ENCODE data around the gene XNDC1N.

XNDC1N gene

DNA sequence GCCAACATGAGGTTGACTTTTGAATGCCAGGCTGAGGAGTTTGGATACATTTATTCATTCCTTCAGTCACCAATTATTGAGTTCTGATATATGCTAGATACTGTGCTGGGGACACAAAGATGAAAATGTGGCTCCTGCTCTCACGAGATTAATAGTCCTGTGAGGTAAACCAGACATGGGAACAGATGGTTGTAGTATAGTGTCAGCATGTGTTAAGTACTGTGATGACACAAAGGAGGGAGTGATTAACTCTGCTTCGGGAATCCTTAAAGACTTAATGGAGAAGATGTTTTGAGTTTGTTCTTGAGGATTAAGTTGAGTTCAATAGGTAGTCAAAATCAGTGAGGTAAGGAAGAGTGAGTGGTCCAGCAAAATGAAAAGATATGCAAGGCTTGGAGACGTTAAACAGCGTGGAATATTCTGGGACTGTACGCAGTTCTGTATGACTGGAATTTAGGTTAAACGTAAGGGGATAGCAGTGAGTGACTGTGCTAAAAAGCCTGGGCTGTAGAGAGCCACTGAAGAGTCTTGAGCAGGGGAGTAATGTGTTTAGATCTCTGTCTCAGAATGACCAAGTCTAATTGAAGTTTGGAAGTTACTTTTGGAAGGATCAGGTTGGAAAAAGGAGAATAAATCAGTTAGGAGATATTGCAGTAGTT lies 12.3 kb upstream of the XNDC1N start:
- H3K4me3 ChIP-seq (ENCODE audit: low read depth, low read length) = no peak overlapping the region
- TF ChIP-seq, protein P1, sequence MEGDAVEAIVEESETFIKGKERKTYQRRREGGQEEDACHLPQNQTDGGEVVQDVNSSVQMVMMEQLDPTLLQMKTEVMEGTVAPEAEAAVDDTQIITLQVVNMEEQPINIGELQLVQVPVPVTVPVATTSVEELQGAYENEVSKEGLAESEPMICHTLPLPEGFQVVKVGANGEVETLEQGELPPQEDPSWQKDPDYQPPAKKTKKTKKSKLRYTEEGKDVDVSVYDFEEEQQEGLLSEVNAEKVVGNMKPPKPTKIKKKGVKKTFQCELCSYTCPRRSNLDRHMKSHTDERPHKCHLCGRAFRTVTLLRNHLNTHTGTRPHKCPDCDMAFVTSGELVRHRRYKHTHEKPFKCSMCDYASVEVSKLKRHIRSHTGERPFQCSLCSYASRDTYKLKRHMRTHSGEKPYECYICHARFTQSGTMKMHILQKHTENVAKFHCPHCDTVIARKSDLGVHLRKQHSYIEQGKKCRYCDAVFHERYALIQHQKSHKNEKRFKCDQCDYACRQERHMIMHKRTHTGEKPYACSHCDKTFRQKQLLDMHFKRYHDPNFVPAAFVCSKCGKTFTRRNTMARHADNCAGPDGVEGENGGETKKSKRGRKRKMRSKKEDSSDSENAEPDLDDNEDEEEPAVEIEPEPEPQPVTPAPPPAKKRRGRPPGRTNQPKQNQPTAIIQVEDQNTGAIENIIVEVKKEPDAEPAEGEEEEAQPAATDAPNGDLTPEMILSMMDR (IDR thresholded peaks at IDR 0.05; ENCODE audit: low read depth, low read length) = no peak

DNA sequence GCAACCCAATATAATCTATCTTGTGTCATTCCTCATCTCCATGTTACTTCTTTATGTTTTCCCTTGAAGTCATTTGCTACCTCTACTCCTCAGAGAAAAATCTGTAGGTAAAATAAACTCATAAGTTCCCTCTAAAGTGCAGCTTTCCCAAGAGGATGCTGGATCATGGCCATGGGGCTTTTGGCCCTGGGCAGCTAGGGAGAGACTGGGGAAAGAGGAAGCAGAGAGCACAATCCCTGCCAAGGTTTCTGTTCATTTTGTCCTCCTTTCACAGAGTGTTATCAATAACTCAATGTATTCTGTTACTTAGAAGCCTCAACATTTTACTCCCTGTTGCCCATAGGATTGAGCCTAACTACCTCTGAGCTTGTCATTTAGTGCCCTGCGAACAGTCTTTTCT lies 9.4 kb upstream of the XNDC1N start:
- TF ChIP-seq, protein P1 (IDR thresholded peaks at IDR 0.05; ENCODE audit: low read depth, low read length) = no peak
- no peak overlapping the region for H3K4me3 ChIP-seq (ENCODE audit: low read depth, low read length)

DNA sequence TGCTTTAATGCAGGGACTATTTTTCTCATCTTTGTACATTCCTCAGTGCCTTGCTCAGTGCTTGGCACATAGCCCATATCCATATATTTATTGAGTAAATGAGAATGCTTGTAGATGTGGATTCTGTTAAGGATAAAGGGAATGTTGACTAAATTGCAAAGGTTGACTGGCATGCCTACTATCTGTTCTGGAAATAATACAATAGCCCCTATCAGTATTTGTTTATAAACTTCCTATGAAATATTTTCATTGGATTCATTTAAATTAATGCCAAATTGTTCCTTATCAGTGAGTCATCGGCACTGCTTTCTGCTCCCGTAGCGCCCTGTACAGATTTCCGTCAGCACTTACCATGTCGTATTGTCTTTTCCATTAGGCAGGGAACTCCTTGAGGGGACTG lies 8.4 kb upstream of the XNDC1N start:
- TF ChIP-seq, protein P1 (IDR thresholded peaks at IDR 0.05; ENCODE audit: low read depth, low read length) = no peak
- no peak overlapping the region for H3K4me3 ChIP-seq (ENCODE audit: low read depth, low read length)

DNA sequence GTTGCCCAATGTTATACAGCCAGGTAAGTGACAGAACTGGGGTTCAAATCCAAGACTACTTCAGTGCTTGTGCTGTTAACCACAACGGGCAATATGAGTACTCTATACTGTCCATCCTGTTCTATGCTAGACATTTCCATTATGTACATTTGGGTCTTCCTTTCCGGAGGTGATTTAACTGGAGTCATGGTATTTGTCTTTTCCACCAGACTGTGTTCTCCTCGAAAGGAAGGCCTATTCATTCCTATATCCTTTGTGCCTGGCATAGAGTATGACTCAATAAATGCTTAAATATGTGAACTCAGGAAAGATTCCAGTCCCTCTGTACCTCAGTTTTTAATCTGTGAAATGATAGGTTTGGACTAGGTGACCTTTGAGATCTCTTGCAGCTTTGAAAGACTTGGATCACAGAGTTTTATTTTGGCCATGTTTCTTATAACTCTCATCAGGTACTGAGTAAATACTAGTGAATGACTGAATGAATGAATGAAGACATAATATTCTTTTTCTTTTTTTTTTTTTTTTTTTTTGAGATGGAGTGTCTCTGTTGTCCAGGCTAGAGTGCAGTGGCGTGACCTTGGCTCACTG lies 7.0 kb upstream of the XNDC1N start:
- TF ChIP-seq, protein P1 (IDR thresholded peaks at IDR 0.05; ENCODE audit: low read depth, low read length) = no peak
- H3K4me3 ChIP-seq (ENCODE audit: low read depth, low read length) = no peak overlapping the region

DNA sequence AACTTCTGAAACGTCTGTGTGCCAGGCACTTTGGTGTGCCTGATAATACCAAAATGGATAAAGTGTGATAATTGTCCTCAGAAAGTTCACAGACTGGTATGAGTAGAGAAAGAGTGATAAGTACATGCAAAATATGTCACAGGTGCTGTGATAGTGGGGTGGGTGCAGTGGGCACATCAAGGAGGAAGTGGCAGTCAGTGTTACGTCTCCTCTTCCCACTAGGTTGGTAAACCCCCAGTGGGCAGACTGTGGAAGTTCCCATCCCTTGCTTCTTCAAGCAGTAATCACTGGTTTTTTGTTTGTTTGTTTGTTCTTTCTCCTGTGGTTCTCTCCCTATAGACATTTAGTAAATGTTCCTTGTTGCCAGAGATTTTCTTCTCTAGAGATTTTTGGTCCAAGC lies 5.8 kb upstream of the XNDC1N start:
- no peak overlapping the region for H3K4me3 ChIP-seq (ENCODE audit: low read depth, low read length)
- TF ChIP-seq, protein P1 (IDR thresholded peaks at IDR 0.05; ENCODE audit: low read depth, low read length) = no peak

DNA sequence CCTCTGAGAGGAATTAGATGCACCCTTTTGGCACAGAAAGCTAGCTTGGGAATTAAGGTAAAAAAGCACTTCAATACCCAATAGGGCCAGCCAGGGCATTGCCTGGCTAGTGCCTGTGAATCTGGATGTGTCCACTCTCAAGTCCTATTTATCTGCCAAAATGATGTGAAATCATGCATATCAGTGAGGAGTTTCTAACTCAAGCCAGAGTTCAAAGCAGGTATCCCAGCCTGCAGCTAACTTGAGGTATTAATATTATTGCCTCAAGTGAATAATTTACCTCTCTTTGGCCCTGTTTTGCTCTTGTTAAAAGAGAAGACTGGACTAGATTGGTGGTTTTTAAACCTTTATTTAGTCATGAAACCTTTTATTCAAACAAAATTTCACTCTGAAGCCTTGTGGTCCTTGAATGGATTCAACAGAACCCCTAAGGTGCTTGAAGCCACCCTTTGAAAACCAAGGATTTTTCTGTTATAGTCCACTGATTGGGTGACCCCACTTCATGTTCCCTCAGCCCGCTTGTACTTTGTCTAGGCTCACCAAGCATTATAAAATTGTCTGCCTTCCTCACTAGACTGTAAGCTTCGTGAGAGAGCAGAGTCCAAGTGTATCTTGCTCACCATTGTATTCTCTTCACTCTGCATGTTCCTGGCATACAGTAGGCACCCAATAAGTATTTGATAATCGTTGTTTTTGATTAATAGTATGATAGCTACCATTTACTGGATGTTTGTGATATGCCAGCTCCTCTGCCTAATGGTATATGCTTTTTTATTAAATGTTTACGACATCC lies 4.9 kb upstream of the XNDC1N start:
- no peak overlapping the region for H3K4me3 ChIP-seq (ENCODE audit: low read depth, low read length)
- TF ChIP-seq, protein P1 (IDR thresholded peaks at IDR 0.05; ENCODE audit: low read depth, low read length) = no peak

DNA sequence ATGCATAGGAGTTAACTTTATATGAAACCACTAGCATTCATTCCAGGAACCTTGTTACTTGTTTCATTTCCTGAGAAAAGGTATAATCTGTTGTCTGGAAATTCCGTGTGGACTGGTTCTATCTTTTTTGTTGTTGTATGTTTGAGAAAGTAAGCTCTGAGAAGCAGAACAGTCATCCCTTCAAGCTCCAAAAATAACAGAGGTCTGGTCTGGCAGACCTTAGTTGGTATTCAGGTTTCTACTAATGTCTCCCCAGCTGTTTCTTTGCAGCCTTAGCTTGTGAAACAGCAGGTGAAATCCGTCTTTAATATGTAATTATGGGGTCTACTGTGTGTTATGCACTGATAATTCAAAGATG lies 2.8 kb upstream of the XNDC1N start:
- H3K4me3 ChIP-seq (ENCODE audit: low read depth, low read length) = no peak overlapping the region
- TF ChIP-seq, protein P1 (IDR thresholded peaks at IDR 0.05; ENCODE audit: low read depth, low read length) = no peak

All from WI38 (cell line).